Activated gamma-delta T cell treated with Interleukin-2 at 50 U/mL for 16 hours (primary cell): ENCODE measurements around the gene DOK3.
"Not testable (repeated sequence)": the region's sequence is repeated elsewhere in the genome, so short reads cannot be mapped to it uniquely, and the experiment has no call there.

Experiments
- DNase-seq: peaks from one replicate; pipeline ENCODE4 v3.0.0-alpha.2; 2020

DOK3 gene

DNA sequence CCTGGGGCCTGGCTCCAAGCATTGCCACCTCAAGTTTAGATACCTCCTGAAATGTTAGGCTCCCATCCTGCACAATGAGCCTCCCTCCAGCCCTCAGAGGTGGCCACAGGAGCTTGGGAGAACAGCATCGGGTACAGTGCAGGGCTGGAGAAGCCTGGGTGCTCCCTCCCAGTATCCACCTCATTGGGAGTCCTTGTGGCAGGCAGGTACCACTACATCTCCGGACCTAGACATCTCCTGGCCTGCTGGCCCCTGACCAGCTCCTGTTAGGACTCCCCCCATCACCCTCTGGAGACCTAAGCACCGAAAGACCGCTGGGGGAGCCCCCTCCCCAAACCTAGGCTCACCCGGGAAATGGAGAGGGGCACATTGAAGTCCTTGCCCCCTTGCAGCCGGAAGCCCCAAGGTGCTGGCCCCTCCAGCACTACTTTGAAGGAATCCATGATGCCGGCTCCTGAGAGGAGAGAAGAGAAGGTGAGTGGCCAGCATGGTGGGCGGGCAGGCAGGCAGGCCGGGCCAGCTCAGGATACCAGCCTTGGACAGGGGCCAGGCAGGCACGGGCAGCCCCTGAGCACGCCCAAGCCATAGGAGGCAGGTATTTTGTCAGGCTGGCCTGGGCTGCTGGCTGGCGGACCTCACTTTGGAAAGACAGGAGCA, 13.4 kb downstream of the DOK3 start:
- DNase-seq: no peak

GRCh38 chr5:177495243-177496060, 14.2 kb downstream of the DOK3 start:
- no peak for DNase-seq

GRCh38 chr5:177494346-177495195, 15.1 kb downstream of the DOK3 start:
- no peak for DNase-seq

- no peak for DNase-seq
Observed at GRCh38 chr5:177493795-177494345, 15.8 kb downstream of the DOK3 start.

DNA sequence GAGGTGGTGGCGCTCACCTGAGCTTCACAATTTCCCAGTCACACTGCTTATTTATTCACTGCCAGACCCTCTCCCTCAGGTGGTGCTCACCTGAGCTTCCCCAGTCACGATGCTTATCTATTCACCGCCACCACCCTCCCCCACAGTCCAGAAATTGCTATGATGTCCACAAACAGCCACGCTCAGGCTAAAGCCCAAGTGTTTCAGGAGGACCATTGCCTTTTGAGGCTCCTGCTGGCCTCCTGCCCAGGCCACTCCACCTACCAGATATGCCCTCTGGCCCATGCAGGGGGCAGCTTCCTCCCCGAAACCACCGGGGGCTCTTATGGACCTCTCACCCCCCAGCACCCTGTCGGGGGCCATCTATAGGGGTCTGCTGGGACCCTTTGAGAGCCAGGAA, 16.8 kb downstream of the DOK3 start:
- DNase-seq: no peak

- no peak for DNase-seq
Observed at GRCh38 chr5:177491983-177492746, 17.5 kb downstream of the DOK3 start.

- DNase-seq: no peak
Observed at GRCh38 chr5:177491429-177491945, 18.1 kb downstream of the DOK3 start.

DNA sequence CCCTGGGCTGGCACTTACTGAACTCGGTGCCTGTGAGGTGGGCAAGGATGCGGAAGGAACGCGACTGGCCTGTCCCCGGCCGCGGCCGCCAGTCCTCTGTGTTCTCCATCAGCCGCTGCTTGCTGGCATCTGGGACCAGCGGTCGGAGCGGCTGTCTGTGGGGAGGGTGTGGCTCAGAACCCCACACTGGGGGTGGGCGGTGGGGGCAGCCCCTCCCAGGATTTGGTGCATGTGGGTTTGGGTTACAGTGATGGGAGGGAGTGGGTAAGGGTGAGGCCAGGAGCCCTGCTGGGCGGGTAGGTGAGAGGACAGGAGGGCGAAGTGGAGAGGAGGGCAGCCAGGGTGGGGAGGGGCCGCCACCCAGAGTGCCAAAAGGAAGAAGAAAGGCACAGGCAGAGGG, 18.6 kb downstream of the DOK3 start:
- DNase-seq: no peak

- DNase-seq: no peak
Observed at GRCh38 chr5:177490311-177490991, 19.2 kb downstream of the DOK3 start.

DNA sequence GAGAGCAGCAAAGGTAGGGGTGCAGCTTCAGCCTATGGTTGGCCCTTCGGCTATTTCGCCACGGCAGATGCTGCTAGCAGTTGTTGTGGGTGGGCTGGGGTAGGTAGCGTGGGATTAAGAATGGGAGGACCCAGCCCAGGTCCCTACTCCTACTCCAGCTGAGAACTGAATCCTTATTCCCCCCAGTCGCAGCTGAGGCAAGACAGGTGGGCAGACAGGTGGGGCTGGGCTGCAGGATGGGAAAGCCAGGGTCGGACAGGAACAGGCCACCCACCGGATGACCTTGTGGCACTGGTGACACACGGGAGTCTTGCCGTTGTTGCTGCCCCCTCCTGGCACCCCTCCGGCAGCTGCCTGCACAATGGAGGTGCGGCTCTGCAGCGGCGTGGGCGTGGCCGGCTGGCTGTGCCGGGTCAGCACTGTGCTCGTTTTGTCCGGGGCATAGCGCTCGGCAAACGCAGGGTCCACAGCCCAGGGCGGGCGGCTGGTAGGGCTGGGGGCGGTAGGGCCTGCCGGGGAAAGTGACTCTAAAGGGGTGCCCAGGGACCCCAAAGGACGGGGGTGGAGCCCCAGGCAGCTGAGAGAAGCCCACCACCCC, 20.4 kb downstream of the DOK3 start:
- no peak for DNase-seq

DNA sequence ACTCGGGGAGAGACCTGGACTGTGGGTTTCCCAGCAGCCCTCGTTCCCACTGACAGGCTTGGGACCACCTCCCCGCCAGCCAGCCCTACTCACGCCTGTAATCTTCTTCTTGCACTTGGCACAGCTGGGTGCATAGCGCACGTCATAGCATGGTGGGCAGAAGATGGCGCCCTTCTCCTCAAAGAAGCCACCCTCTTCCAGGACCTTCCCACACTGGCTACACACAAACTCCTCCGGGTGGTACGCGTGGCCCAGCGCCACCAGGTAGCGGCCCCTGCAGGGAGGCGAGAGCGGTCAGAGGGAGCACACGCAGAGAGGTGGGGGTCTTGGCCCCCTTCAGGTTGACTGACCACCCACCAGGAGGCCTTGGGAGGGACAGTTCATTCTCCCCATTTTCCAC, 21.7 kb downstream of the DOK3 start:
- DNase-seq: no peak

GRCh38 chr5:177487144-177487543, 22.5 kb downstream of the DOK3 start:
- DNase-seq: no peak

DNA sequence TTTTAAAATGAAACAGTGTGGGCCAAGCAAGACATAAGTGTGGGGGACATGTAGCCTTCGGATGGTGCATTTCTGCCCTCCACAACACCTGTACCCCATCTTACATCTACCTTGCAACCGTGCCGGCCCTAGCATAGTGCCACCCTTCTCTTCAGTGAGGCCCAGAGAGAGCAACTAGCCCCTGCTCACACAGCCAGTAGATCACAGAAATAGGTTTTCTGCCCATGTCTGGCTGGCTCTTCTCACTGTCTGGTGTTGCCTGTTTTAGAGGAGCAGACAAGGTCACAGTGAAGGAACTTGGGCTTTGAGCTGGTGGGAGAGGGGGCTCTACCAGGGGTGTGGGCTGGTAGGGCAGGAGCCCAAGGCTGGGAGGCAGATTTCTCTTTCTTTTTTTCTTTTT, 23.4 kb downstream of the DOK3 start:
- DNase-seq: no peak

- not testable (repeated sequence) for DNase-seq
Observed at GRCh38 chr5:177485753-177486152, 23.9 kb downstream of the DOK3 start.

DNA sequence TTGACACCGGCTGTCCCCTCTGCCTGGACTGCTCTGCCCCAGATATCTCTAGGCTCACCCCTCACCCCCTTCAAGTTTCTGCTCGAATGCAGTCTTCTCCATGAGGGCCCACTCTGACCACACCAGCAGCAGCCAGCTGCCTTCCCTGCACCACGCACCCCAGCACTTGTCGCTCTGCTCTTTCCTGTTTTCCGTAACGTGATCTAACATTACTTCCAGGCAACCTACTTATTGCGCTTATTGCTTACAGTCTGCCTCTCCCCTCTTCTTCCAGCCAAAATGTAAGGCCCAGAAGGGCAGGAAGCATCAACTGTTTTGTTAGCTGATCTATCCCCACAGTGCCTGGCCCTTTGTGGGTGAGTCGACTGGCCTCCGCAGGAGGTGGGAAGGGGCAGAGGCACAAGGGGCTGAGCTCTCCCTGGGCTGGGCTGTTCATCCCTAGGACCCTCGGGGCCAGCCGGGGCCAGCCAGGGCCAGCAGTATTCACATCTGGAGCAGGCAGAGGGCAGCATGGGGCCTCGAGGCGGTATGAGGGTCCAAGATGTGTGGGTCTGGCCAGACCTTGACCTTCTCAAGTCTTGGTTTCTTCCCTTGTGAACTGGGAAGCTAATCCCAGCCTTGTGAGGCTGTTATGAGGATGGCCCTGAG, 24.6 kb downstream of the DOK3 start:
- DNase-seq: no peak

DNA sequence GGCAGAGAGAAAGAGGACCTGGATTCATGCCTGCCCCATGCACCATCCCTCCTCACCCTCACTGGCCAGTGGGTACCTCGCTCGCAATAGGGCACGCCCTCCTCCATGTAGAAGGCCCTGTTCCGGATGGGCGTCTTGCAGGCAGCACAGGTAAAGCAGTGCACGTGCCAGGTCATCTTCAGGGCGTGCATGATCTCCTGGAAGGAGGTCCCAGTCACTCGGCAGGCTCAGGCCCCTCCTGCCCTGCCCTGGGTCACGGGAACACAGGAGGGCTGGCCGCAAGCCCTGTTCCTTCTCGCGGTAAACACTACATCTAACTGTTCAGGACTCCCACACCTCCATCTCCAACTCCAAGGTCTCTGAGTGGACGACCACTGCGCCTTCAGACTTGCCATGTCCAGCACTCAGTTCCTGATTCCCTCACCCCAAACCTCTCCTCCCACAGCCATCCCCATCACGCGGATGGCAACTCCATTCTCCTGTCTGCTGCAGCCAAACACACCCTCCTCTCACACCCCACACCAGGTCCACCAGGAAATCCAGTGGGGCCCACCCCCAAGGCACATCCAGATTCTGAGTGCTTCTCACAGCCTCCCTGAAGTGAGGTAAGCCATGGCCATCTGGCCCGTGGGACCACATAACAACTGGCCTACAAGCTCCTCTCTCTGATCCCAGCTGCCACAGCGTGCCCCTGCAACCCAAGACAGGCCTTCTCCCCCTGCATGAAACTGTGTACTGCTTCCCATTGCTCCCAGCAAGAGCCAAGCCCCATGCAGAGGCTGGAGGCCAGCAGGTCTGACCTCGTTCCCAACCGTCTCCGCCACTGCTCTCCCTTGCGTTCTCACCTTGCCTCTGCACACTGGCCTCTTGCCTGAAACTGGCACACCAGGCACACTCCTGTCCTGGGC, 25.4 kb downstream of the DOK3 start:
- DNase-seq: no peak

GRCh38 chr5:177483042-177483441, 26.6 kb downstream of the DOK3 start:
- no peak for DNase-seq

GRCh38 chr5:177482359-177482795, 27.2 kb downstream of the DOK3 start:
- no peak for DNase-seq

- no peak for DNase-seq
Observed at GRCh38 chr5:177479774-177480173, 29.9 kb downstream of the DOK3 start.
